Mesenteric fat pad (tissue), 1 donor: ENCODE results near the gene ARHGAP28. TPM values are rescaled to one million over a fixed set of nuclear protein-coding genes. Genes with fewer than 3 reads are reported as not detected.
"Not testable (repeated sequence)": the region's sequence is repeated elsewhere in the genome, so short reads cannot be mapped to it uniquely, and the experiment has no call there.

ENCODE experiments used
- DNase-seq: peaks from one replicate; pipeline ENCODE4 v3.0.0-alpha.2; 2020; ENCODE audit warnings: low spot score
- total RNA-seq: library from RNA; stranded (reverse); fragmentation: NEBNext Ultra II Directional; extraction: Animal tissue kit (Norgen Biotek cat#: 25700); gene quantifications from one replicate; pipeline ENCODE4 v1.2.1, GENCODE V29; 2021
- donor health status: DM: yes; HTN: yes; CAD: no.

ARHGAP28 gene
- total RNA-seq, 1 donor from 2014 or later: 9.1 TPM

DNA sequence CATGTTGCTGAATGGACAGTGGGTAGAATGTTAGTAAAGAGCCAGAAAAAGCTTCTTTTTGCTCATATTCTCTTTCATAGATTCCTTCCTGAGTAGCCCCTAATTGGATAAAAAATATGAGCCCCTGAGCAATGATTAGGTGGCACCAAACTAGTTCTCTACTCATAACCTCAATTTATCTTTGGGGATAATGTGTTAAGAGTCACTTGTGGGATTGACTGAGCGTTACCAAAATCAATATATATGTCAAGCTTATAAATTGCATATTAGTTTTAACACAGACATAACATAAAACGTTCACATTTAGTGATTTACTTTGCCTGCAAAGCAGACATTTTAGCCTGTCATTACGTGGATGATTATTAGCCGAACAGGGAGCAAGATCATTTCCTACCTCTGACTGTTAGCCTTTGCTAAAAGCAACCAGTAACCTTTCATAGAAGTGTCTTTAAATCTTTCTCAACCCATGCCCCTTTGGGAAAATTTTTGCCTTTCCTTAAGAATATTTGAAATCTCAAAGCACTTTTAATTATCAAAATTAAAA, 85.4 kb downstream of the ARHGAP28 start:
- DNase-seq: no peak

- no peak for DNase-seq
These were observed 86.6 kb downstream of the ARHGAP28 start for GRCh38 chr18:6816154-6816553.

DNA sequence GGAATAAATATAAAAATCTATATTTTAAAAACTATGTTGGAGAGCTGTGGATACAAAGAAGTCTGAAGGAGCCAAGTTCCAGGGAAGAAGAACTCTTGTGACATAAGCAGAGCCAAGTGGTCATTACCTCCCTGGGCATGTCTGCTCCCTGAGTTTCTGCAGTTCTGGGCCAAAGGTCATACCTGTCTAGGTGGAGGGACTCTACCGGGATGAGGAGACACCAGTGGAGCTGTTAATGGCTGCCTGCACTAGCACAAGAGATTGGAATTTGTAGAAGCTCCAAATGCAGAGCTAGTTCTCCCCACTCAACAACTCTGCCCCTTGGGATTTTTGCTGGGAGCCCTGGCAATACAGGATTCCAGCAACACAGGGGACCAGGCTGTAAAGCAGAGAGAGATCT, 89.8 kb downstream of the ARHGAP28 start:
- no peak for DNase-seq

- no peak for DNase-seq
These were observed 90.8 kb downstream of the ARHGAP28 start for GRCh38 chr18:6820314-6820713.

DNA sequence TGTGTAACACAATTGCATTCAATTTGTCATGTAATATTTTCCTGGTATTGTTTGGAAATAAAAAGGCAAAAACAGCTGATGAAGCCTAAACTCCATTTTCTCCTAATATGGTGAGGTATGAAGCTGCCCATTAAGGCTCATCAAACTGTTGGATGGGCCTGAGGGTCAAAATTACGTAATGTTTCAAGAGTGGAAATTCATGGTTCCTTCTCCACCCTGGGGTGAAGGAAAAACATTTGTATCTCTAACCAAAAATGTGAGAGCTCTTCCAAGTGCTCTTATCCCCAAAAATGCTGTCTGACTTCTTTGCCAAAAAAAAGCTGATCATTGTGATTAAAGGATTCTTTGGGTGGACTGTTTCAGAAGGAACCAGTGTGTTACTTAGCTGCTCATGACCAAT, 91.8 kb downstream of the ARHGAP28 start:
- DNase-seq: no peak

DNA sequence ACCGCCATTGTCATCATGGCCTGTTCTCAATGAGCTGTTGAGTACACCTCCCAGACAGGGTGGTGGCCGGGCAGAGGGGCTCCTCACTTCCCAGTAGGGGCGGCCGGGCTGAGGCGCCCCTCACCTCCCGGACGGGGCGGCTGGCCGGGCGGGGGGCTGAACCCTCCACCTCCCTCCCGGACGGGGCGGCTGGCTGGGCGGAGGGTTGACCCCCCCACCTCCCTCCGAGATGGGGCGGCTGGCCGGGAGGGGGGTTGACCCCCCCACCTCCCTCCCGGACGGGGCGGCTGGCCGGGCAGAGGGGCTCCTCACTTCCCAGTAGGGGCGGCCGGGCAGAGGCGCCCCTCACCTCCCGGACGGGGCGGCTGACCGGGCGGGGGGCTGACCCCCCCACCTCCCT, 97.6 kb downstream of the ARHGAP28 start:
- not testable (repeated sequence) for DNase-seq

GRCh38 chr18:6827566-6827965, 98.0 kb downstream of the ARHGAP28 start:
- DNase-seq: not testable (repeated sequence)

DNA sequence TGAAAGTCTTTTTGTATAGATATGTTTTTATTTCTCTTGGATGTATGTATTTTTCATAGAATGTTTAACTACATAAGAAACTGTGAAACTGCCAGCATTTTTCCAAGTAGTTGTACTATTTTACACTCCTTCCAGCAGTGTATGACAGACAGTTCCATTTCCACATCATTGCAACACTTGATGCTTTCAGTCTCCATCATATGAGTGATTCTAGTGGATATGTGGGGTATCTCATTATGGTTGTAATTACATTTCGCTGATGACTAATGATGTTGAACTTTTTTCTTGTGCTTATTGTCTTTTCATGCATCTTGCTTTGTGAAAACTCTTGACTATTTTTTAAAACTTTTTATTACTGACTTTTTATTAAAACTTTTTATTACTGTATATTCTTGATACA, 101.4 kb downstream of the ARHGAP28 start:
- DNase-seq: no peak

DNA sequence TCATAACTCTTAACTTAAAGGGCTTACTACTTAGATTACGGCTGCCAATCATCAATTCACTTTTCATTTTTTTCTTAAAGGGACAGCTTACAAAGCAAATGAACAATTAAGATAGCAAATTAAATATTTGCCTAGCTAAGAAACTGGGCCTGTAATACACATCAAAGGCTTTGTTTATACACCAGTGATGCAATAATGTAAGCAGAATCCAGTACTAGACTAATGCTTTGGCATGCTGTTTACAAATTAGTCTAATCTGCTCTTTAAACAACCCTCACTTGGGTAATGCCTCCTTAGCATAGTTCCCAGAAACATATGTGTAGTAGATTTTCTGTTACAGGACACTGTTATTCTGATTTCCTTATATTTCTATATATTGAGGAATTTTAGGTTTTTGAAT, 105.8 kb downstream of the ARHGAP28 start:
- no peak for DNase-seq

DNA sequence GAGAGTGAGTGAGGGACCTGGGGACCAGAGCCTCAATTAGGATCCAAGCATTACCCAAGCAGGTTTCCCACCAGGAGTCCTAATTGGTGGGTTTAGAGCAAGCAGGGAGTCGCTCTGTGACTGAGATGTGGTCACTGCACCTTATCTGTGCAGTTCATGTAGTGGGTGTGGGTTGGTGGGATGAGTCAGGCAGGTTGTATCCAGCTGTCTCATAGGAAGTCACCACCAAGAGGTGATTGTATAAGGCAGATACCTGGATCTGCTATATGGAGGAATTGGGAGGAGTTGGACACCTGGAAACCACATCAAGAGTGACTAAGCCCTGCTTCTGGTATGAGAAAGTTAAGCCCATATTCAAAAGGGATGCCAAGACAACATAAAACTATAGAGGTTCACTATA, 106.8 kb downstream of the ARHGAP28 start:
- no peak for DNase-seq

- no peak for DNase-seq
These were observed 108.4 kb downstream of the ARHGAP28 start for GRCh38 chr18:6837904-6838303.

DNA sequence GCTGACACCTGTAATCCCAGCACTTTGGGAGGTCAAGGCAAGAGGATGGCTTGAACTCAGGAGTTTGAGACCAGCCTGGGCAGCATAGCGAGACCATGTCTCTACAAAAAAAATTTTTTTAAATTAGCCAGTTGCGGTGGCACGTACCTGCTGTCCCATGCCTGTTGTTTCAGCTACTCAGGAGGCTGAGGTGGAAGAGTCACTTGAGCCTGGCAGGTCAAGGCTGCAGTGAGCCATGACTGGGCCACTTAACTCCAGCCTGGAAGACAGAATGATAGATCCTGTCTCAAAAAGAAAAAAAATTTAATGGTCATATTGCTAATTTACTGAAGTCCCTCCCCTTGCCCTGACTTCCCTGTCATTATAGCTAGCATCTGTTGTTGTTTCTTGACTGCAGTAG, 112.6 kb downstream of the ARHGAP28 start:
- DNase-seq: no peak

DNA sequence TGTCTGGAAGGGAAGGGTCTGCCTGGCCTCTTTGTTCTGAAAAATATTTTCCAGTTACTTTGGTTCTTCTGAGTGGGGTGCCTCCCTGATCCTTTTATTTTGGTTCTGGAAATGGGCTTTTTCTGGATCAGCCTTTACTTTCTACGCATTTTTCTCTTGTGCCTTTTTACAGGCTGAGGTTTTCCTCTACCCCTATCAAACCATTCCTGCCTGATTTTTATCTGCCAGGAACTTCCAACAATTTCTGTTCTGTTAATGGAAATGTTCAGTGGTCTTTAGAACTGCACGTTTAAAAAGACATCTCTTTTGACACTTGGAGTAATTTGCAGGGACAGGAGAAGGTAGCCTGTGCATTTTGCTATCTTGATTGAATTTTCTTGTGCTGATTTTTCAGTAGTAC, 113.8 kb downstream of the ARHGAP28 start:
- DNase-seq: no peak

DNA sequence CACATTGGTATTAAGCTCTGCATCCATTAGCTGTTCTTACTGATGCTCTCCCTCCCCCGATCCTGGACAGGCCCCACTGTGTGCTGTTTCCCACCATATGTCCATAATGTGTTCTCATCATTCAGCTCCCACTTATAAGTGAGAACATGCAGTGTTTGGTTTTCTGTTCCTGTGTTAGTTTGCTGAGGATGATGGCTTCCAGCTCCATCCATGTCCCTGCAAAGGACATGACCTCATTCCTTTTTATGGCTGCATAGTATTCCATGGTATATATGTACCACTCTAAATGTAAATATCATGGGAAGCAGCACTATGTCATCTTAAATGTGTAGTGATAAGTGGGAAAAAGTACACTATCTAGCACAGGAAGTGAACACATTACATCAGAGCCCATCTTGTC, 116.0 kb downstream of the ARHGAP28 start:
- DNase-seq: not testable (repeated sequence)

- no peak for DNase-seq
These were observed 120.9 kb downstream of the ARHGAP28 start for GRCh38 chr18:6850396-6850795.

DNA sequence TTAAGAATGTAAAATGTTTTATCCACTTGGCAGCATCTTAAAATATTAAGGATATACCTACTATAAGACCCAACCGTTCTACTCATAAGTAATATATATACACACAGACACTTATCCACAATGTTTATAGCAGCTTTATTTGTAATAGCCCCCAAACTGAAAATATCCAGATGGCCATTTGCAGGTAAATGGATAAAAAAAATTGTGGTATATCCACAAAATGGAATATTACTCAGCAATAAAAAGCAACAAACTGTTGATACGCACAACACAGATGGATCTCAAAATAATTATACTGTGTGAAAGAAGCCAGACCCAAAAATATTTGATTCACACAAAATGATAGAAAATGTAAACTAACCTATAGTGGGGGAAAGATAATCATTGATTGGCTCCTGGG, 122.0 kb downstream of the ARHGAP28 start:
- DNase-seq: no peak

DNA sequence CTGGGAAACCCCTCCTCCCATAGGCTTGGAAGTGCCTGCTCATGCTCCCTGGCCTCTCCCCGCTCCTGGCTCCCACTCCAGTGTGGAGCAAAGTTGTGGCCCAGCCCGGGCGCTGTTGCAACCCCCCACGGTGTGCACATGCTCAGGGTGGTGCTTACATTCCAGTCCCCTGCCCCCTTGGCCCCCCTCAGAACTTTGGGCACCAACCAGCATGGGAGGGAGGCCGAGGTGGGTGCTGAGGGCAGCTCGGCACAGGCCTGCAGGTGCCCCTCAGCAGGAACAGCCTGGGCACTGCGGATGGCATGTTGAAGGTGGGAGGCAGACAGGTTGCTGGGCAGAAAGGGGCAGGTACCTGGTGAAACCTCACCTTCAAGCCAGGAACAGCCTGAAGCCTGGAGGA, 125.3 kb downstream of the ARHGAP28 start:
- no peak for DNase-seq

- no peak for DNase-seq
These were observed 126.3 kb downstream of the ARHGAP28 start for GRCh38 chr18:6855767-6856166.

- no peak for DNase-seq
These were observed 127.8 kb downstream of the ARHGAP28 start for GRCh38 chr18:6857300-6857699.

DNA sequence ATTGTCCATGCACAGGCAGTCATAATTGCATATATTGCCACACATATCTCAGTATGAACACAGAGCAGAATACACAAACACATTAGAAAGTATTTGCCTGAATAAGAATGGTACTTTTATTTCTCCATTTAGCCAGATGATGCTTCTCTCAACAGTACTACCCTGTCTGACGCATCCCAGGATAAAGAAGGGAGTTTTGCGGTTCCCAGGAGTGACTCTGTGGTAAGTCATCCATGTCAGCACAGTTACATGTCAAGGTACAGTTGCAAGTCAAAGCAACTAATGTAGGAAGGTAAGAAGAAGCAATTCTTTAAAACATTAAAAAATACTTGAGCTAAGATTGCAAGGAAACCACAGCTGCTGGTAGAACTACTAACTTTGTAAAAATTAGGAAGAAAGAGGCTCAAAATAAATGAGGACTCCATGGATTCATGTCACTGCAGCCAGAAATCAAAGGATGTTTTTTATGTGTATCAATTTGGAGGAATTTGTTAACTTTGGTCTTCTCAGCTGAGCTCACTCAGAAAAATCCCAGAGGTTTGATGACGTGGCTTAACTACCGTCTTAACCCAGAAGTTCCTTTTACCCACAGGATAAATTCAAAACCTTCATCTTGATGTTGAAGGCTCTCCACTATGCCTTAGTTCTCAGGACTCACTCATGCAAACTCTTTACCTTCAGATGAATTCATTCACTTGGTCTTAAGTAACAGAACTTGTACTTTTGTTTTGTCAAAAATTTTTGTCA, 130.3 kb downstream of the ARHGAP28 start:
- no peak for DNase-seq

- no peak for DNase-seq
These were observed 131.4 kb downstream of the ARHGAP28 start for GRCh38 chr18:6860804-6861448.

GRCh38 chr18:6865251-6865650, 135.7 kb downstream of the ARHGAP28 start:
- no peak for DNase-seq
